ENCODE results near the gene GALNT7. TPM values are rescaled to one million over a fixed set of nuclear protein-coding genes. Genes with fewer than 3 reads are reported as not detected.

The GALNT7 gene
- total RNA-seq, 1 donor from 2014 or later: 63.9 TPM

DNA sequence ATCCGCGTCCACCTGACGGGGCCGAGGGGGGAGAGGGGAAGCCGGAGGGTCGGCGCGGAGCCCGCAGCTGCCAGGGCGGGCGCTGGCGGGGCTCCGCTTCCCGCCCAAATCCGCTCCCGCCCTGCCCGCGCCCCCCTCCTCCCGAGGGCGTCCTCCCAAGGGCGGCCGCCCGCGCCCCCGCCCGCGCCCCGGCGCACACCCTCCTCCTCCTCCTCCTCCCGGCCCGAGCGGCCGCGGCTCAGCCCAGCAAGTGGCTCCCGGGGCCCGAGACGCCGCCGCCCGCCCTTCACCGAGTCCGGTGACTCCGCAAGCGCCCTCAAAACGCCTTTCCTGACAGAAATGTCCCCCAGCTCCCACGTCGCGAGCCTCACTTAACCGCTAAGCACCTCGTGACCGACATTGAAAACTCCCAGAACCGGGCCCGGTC is 165.1 kb downstream of the GALNT7 start:
- TF ChIP-seq, protein P1, sequence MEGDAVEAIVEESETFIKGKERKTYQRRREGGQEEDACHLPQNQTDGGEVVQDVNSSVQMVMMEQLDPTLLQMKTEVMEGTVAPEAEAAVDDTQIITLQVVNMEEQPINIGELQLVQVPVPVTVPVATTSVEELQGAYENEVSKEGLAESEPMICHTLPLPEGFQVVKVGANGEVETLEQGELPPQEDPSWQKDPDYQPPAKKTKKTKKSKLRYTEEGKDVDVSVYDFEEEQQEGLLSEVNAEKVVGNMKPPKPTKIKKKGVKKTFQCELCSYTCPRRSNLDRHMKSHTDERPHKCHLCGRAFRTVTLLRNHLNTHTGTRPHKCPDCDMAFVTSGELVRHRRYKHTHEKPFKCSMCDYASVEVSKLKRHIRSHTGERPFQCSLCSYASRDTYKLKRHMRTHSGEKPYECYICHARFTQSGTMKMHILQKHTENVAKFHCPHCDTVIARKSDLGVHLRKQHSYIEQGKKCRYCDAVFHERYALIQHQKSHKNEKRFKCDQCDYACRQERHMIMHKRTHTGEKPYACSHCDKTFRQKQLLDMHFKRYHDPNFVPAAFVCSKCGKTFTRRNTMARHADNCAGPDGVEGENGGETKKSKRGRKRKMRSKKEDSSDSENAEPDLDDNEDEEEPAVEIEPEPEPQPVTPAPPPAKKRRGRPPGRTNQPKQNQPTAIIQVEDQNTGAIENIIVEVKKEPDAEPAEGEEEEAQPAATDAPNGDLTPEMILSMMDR (conservative IDR thresholded peaks at IDR 0.05): no peak
- peaks cover 4% of the 10 kb centered on the region for H3K27me3 Mint-ChIP-seq
- H3K36me3 Mint-ChIP-seq: peaks cover 31% of the 10 kb centered on the region
- H3K27ac Mint-ChIP-seq: peak overlapping the region; percentile 100
- H3K4me3 Mint-ChIP-seq: peak overlapping the region; percentile 100
- H3K4me1 Mint-ChIP-seq (ENCODE audit: unreplicated experiment): peaks cover 22% of the 10 kb centered on the region
- peak; percentile 70 for DNase-seq (ENCODE audit: extremely low spot score, unreplicated experiment)
- H3K9me3 Mint-ChIP-seq: no peaks in the 10 kb centered on the region

- peak; percentile 99 for DNase-seq (ENCODE audit: extremely low spot score, unreplicated experiment)
- Mint-ChIP-seq H3K27me3 (peaks cover 4% of the 10 kb centered on the region), H3K4me3 (peak within 1 kb of the TSS; percentile 100), H3K9me3 (no peaks in the 10 kb centered on the region), H3K4me1 (ENCODE audit: unreplicated experiment) (peaks cover 22% of the 10 kb centered on the region), H3K27ac (peak within 1 kb of the TSS; percentile 100), H3K36me3 (peaks cover 28% of the 10 kb centered on the region)
- TF ChIP-seq, protein P1 (conservative IDR thresholded peaks at IDR 0.05): no peak
These were observed 165.7 kb downstream of the GALNT7 start, which contains the start of gene HMGB2 for GRCh38 chr4:173334085-173334890. TSS of gene HMGB2 (minus strand) at chr4:173334358. CDS start at chr4:173333649, 709 bp downstream.

DNA sequence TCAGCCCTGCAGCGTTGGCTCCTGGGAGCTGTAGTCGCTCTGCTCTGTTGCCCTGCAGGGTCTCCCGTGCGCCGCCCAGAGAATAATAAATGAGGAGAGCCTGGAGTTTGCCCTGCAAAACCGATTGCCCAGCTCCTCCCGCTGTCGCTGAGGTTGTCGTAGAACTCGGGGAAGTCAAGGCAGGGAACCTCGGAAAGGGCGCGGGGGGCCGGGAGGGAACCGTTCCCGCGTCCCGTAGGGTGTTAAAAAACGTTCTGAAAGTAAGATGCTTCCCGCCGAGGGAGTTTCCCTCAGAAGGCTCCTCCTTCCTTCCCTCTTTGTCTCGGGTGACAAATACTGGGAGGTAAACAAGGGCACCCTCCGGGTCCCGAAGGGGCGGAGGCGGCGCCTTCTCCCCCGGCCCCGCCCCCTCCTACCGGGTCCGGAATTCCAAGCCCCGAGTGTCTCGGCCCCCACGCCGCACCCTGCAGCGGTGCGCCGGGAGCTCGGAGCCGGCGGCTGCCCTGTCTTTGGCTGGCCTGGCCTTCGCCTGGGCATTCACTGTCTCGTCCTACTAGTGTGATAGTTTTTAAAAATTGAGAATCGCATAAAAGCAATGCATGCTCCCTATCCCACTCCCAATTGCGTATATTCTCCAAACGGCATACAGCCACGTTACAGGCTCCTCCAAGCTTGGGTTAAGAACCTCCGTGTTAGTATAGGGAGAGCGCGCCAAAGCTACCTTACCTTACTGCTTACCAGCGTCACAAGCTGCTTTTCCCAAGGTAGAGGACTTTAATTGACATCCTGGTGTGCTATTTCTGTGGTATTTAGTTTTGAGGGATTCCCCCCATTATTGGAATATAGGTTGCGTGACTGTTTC is 166.5 kb downstream of the GALNT7 start:
- Mint-ChIP-seq H3K4me1 (ENCODE audit: unreplicated experiment) (peaks cover 22% of the 10 kb centered on the region), H3K9me3 (no peaks in the 10 kb centered on the region), H3K27me3 (peaks cover 4% of the 10 kb centered on the region), H3K36me3 (peaks cover 25% of the 10 kb centered on the region), H3K27ac (peak overlapping the region; percentile 100), H3K4me3 (peak overlapping the region; percentile 100)
- DNase-seq (ENCODE audit: extremely low spot score, unreplicated experiment): peak; percentile 87
- TF ChIP-seq, protein P1 (conservative IDR thresholded peaks at IDR 0.05): no peak

DNA sequence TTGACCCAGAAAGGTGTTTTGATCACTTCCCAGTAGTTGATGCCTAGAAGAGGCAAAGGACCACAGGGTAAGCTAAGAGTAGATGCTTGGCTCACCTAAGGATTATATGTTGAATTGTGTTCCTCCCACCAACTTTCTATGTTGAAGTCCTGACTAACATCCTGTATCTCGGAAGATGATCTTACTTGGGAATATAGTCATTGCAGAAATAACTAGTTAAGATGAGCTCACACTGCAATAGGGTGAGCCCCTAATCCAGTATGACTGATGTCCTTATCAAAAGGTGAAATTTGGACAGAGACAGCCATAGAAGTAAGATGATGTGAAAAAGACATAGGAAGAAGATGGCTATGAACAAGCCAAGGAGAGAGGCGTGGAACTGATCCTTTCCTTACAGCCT is 168.9 kb downstream of the GALNT7 start:
- Mint-ChIP-seq H3K4me3 (no peak overlapping the region), H3K36me3 (peaks cover 13% of the 10 kb centered on the region), H3K27ac (no peak overlapping the region), H3K4me1 (ENCODE audit: unreplicated experiment) (peaks cover 17% of the 10 kb centered on the region), H3K9me3 (no peaks in the 10 kb centered on the region), H3K27me3 (peaks cover 4% of the 10 kb centered on the region)
- TF ChIP-seq, protein P1 (conservative IDR thresholded peaks at IDR 0.05): no peak
- DNase-seq (ENCODE audit: extremely low spot score, unreplicated experiment): no peak

DNA sequence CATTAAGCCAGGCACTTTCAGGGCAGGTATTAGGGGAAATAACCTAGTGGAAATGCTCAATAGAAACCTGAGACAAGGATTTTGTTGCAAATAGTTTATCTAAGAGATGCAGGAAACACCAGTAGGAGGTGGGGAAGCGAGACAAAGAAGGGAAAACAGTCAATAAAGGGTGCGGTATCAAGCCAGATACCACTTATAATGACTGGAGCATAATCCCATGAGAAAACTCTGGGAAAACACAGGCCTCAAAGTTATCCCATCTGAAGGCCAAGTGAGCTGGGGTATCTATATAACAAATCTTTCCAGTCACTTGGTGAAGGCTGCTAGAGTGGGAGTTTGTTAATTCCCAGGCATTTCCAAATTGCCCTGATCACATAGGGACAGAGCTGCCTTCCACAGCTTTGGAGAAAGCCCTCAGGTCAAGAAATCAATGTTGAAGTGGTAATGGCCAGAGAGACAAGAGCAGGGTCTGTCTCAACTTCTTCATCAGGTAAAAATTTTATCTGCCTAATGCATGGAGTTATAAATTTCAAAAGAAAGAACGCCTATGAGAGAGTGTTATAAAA is 175.3 kb downstream of the GALNT7 start:
- Mint-ChIP-seq H3K36me3 (no peaks in the 10 kb centered on the region), H3K27me3 (no peaks in the 10 kb centered on the region), H3K4me3 (no peak overlapping the region), H3K4me1 (ENCODE audit: unreplicated experiment) (no peaks in the 10 kb centered on the region), H3K9me3 (no peaks in the 10 kb centered on the region), H3K27ac (no peak overlapping the region)
- no peak for DNase-seq (ENCODE audit: extremely low spot score, unreplicated experiment)
- TF ChIP-seq, protein P1 (conservative IDR thresholded peaks at IDR 0.05): no peak

Data from type B pancreatic cell (in vitro differentiated cells).